Measurements from ENCODE around the gene NBPF1.
A peak's percentile ranks its signal among the peaks of the same experiment; 100 is the strongest.
"Not testable (repeated sequence)": the region's sequence is repeated elsewhere in the genome, so short reads cannot be mapped to it uniquely, and the experiment has no call there.

Gene NBPF1

DNA sequence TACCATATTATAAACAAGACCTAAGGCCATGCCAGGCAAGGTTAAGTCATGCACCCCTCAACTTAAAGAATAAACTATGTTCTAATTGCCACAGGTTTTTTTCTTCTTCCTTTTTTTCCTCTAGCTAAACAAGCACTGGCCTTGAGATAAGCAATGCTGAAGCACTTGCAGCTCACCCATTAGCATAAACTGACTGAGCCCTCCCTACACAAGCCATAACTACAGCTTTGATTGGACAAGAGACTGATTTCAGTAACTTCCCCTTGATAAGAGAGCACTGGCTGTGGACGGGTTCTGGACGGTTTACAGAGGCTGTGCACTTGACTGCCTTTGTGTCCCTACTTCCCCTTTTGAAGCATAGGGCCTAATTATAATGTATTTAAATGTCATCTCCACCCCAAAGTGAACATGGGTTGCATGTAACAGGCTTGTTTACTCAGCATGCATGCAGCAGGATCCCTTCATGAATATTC is 72.9 kb downstream of the NBPF1 start:
- DNase-seq = peak; percentile 95

DNA sequence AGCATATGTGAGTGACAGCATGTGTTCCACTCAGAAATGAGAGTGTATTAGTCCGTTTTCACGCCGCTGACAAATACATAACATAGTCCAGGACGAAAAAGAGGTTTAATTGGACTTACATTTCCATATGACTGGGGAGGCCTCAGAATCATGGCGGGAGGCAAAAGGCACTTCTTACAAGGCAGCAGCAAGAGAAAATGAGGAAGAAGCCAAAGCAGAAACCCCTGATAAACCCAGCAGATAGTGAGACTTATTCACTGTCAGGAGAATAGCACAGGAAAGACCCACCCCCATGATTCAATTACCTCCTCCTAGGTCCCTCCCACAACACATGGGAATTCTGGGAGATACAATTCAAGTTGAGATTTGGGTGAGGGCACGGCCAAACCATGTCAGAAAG is 75.8 kb downstream of the NBPF1 start:
- peak; percentile 76 for DNase-seq

DNA sequence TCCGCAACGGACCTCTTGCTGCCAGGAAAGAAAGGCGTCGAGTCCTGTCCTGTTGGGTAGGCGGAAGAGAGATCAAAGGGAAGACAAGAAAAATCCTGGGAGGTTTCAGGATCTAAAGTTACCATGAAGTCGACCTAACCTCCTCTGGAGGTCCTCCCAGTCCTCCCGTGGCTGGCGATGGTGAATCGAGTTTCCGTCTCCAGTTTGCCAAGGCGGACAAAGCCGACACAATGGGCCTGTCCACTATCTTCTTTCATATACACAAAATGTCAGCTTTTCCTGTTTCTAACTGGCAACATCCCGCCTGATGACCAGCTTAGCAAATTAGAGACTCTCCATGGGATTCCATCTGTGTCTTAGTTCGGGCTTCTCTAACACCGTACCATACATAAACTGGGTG is 76.6 kb downstream of the NBPF1 start:
- DNase-seq = not testable (repeated sequence)

DNA sequence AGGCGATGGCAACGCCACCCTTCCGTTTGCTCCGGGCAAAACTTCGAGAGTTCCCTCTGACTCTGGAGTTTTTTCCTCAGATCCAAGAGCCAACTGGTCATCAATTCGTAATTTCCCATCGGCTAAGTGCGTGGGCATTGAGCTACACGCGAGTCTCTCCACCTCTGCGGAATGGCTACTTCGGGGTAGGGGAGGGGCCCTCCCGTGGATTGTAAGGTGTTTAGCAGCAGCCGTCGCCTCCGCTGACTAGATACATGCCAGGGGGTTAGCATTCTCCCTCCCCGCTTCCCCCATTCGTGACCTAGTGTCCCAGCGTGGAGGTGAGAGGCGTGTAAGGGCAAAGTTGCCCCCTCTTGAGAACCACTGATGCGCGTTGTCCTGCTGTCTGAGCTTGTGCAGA is 77.5 kb downstream of the NBPF1 start:
- not testable (repeated sequence) for DNase-seq

DNA sequence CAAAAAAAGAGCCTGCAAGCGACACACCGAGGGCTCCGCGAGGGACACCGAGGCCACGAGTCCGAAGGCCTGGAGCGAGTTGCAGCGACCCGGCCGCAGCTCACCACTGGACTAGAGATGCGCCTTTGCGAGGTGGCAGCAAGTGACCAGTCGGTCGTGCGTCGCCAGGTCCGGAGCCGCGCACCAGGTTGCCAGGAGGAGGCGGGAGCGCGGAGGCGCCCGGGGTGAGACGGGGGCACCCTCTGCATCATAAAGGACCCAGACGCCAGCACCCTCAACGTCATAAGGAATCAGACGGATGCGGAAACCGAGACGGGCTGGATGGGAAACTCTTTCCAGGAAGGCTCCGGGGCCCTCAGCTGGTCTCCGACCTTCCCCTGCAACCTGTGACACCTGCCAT is 77.9 kb downstream of the NBPF1 start:
- DNase-seq = not testable (repeated sequence)

DNA sequence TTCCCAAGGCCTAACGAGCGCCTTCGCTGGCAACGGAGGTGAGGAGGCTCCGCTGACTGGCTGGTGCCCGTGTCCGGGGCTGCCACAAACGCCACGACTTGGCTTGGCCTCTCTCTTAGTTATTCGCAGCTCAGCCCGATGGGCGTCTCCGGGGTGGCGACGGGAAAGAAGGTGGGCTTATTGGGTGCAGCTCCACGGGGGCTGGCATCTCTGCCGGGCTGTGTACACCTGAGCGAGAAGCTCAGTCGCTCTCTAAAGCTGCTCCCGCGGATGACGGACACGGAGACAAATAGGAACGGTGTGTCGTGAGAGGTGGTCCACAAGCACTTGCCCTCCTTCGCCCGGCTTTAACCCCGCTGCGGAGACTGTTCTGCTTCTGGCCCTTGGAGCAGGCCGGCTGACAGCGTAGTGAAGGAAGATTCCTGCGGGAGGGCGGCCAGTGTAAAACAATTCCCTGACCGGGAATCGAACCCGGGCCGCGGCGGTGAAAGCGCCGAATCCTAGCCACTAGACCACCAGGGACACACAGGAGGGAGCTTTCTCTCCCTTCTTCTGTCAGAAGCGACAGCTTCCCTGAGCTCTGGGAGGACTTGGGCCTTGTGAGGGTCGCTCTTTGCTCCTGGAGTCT is 78.4 kb downstream of the NBPF1 start:
- DNase-seq = not testable (repeated sequence)

DNA sequence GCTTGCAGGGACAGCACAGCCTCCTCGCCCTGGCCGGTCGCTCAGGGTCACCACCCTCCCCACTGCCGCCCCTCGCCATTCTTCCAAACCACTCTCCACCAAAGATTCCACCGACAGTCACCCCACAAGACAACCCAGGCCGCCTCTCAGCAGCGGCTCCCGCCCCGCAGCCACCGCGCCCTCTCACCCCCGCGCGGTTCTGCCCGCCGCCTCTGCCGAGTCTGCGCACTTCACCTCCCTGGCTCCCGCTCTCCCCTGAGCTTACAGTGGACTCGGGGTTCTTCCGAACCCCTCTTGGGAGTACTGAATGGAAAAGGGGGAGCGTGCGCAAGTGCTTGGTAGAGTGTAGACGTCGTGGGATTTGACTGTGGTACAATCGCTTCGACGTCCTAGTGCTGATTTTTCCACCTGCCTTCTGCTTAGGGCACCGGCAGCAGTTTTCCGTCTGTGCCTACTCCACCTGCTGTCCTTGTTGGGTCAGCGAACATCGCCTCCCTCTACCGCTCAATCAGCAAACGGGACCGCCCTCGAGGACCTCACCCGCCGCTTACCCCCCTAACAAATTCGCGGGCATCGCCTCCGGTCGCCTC is 79.0 kb downstream of the NBPF1 start:
- not testable (repeated sequence) for DNase-seq

DNA sequence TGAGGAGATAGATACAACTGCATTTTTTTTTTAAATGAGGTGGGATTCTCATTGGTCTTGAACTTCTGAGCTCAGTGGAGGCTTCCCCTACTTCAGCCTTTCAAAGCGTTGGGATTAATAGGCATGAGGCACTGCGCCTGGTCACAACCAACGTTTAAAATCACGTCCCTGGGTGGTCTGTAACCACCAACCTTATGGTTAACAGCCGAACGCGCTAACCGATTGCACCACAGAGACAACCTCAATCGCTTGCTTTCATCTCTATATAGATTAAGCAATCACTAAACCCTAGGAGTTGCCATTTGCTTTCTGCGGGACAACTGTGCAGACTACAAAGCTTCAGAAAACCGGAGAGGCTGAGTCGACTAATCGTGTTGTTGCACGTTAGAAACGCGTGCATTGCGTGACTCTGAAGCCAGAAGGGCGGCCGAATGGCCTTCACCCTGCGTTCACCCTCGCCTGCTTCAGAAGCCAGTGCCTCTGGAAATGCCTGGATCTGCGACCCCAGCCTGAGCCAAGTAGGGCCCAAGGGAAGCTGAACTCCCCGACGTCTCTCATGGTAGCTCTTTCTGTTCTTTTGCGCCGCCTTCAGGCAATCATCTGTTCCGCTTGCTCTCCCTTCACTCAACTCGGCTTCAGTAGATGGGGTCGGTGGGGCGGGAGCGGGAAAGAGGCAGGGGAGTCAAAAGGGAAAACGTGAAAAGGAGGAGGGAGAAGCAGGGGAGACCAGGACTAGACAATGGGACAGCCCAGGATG is 81.0 kb downstream of the NBPF1 start:
- not testable (repeated sequence) for DNase-seq

DNA sequence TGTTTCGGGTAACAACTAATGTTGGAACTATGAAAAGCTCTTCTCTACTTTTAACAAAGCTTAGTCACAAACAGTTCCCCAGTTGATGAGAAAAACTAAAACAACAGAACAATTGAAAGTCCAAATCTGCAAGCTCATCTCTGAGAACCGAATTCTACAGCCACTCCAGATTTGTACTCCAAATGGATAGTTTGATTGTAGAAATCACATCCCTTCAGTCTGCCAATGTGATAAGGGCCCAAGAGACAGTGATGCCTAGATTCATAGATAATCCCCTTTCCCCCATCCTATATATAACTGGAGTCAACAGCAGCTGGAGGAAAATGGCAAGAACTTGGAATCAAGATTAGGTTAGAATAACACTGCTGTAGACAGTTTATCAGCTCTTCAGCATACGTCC is 85.0 kb downstream of the NBPF1 start:
- DNase-seq = not testable (repeated sequence)

DNA sequence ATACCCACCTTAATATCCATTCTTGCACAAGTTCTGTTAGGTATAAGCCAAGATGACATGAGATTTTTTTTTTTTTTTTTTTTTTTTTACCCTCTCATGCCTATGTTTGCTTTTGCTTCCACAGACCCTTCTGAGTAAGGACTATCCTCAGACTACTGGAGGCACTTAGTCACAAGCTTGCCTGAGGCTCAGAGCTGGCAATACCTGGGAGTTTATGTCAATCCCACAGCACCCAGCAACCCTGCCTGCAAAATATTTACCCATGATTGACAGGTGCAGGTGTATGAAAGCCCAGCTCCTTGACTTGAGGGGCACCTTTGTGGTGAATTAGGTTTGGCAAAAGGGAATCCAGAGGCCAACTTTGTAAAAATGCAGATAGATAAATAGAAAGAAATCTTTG is 87.6 kb downstream of the NBPF1 start:
- not testable (repeated sequence) for DNase-seq

DNA sequence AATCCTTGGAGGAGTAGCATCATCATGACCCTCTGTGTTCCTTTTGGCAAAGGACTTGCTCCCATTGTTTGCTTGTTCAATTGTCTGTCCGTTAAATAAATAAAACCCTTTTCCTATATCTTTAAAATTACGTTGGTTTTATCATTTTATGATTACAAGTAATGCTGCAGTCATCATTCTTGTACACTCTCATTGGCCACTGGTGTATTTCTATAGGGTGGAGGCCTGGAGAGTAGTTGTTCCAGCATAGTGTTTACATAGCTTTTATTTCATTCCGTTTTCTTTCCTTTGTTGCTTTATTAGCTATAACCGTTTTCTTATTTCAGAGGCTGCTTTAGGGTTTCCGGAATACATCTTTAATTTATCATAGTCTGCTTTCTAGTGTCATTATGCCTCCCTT is 91.7 kb downstream of the NBPF1 start:
- DNase-seq = not testable (repeated sequence)

DNA sequence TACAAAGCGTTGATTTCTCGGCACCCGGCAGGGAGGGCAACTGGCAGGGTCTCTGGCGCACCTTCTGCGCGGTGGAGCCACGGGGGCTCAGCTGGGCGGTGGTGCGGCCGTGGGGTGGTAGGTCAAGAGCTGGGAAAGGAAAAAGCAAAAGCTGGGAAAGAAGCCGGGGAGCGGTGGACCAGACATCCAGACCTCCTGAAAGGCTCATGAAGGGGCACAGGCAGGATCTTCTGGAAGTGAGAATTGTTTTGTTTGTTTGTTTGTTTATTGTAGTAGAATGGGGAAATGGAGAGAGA is 92.1 kb downstream of the NBPF1 start:
- no peak for DNase-seq

DNA sequence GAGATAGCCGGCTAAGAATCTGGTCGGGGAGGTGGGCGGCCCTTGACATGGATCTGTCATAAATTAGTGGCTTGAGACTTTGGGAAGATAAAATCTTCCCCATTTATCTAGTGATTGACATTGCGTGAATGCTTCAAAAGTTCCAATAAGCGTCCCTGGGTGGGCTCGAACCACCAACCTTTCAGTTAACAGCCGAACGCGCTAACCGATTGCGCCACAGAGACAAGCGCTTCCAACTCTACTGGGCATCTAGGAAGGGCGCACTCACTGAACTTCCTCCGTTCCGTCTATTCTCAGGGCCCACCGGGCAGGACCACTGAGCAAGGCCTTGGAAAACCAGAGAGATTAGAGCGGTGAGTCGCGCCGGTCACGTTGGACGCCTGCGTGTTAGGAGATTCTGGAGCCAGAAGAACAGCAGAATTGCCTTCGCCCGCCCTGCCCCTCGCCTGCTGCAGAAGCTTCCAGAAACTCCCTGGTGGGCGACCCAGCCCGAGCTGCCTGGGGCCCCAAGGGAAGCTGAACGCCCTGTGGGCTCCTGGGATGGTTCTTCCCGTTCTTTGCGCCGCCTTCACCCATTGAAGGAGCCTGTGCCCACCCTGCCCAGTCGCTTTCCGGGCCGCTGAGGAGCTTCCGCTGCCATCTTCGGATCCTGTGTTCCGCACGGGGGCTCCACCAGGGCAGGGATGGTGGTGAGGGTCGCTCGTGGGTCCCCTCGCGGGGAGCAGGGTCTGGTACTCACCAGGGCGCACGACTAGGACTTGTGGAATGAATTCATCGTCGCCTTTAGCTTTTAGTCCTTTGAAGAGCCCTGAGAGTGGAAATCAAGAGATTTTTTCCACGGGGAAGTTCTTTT is 92.7 kb downstream of the NBPF1 start:
- DNase-seq = not testable (repeated sequence)

DNA sequence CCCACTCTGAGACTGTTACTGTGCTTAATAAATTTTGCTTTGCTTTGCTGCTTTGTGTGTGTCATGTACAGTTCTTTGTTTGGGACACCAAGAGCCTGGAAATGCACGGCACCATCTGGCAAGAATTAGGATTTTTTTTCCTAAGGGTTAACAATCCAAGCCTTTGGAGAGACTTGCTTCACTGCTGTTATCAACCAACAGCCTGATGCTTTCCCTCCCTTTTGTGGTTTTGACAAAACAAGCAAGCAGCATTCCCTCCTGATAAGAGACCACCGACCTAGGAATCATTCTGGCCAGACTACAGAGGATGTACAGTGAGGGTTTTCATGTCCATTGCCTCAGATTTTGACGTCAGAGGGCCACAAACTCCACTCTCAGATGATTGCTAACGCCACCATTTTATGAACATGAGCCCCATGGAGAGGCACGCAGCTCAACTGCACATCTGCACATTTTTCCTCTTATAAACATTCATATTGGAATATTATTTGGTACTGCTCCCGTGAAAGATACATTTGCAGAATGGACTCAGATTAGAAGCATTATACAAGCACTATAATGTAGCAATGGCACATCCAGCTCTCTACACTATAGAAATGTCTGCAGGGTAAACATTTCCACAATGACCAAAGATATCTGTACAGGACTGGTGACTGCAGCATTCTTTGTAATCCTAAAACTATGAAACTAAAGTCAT is 94.0 kb downstream of the NBPF1 start:
- DNase-seq = peak; percentile 86

DNA sequence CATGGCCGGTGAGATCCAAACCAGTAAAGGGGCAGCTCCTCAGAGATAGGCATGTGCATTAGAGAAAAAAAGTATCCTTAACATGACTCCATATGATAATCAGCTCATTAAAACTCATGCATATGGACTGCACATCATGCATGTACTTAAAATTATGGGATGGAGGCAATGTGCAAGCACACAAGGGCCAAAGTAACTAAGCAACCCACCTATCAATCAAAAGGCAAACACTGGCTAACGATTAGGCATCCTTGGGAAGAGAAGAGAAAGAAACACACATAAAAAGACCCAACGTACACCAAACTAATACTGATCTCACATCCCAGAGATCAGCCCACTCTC is 94.5 kb downstream of the NBPF1 start:
- DNase-seq = not testable (repeated sequence)

DNA sequence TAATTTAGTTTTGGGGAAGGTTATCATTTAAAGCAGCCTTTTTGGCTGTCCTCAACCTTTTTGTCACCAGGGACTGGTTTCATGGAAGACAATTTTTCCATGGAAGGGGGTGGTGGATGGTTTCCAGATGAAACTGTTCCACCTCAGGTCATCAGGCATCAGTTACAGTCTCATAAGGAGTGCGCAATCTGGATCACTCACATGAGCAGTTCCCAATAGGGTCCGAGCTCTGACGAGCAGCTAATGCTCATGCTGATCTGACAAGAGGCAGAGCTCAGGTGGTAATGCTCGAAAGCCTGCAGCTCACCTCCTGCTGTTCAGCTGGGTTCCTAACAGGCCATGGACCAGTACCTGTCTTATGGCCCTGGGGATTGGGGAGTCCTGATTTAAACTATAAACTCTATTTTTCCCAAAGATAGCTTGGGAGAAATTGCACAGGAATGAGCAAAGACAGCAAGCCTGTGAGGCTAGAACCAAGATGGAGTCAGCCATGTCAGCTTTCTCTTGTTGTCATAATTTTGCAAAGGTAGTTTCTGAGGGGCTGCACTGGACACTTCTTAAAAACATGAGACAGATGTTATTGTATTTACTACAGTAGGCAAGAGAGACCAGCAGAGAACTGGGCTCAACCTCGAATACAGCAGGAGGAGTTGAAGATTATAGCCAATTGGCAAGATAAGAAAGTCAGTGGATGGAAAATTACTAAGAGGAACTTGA is 96.5 kb downstream of the NBPF1 start:
- peak; percentile 76 for DNase-seq

DNA sequence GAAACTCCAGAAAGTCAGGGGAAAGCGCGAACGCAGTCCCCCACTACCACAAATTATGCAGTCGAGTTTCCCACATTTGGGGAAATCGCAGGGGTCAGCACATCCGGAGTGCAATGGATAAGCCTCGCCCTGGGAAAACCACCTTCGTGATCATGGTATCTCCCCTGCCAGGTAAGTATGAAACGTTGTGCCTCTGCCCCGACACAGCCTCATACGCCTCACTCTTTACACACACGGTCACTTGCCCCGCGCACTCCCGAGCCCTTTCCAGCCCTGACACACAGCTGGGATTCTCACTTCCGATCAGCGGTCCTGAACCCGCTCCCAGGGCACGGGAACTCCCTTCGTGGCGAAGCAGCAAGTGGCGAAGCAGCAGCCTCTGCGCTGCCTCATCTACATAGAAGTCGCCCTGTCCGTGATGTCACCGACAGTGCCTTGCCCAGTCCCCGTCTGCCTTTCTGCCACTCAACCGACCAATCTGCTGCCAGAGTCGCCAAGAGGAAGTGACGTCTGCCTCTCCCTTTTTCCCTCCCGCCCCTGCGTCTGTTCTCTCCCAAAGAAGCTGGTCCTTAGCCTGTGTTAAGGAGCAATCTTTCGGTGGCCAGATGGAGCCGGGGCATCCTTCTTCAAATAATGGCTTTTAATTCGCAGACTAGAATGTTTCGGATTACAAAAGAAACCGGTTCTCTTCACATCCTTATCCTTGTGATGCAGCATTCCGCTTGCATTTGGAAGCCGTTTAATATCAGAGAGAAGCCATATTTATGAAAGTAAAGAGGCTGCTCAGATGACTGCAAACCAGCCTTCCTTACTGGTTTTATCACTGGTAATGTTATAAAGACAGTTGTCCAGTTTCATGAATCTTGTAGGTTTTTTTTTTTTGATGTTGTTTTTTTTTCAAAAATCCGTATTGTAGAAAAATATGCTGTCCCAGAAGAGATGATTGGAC is 99.0 kb downstream of the NBPF1 start, which contains the start of gene RNU1-1:
RNU1-1 (minus strand) TSS at position 179 of the 949 bp plus-strand sequence.
- peak; percentile 88 for DNase-seq

DNA sequence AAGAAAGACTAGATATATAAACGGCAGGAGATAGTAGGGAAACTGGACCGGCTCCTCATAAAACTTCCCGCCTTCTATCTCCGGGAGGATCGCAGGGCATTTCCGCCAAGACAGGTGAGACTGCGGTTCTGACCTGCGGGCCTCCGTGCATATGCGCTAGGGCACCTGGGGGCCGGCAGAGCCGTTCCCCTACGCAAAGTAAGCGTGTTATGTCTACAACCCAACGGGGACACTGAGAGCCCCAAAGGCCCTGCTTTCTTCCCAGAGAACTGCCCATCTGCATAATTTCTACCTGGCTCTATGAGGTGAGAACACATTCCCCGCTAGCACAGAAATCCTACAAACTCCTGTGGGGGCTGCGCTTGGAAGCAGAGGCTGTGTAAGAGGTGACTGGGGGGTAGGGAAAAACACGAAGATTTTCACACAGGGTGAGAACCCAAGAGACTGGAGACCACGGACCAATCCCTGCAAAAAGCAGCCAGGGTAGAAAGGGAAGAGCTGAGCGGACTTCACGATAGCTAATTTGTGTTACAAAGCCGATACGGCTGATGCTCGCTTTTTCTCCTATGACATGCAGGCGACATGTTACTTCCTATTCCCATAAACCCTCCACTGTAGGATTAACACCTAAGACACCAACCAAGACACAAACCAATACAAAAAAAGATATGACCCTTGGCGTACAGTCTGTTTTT is 99.8 kb downstream of the NBPF1 start:
- peak; percentile 96 for DNase-seq

DNA sequence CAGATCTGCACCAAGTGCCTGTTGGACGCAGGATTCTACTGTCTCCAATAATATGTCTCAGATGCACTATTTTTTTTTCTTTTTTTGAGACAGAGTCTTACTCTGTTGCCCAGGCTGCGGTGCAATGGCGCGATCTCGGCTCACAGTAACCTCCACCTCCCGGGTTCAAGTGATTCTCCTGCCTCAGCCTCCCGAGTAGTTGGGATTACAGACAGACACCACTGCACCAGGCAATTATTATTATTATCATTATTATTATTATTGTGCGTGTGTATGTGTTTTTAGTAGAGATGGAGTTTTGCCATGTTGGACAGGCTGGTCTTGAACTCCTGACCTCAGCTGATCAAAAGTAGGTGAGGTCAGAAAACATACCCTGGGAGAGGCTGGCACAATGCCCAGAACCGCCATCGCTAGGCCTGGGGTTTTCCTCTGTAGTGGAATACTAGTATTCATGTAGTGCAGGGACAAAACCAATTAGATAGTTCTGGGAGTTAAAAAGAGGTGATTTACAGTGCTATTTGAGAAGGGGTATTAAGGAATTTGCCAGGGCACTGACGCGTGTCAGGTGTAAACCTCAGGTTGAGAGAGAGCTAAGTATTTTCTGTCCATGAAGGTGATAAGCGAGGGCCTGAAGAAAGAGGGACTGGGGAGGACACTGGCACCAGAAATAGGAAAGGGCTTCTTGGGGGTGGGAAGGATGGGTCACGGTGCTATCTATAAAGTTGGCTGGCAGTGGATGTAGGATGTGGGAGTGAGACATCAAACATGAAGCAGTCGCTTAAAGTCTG is 100.5 kb downstream of the NBPF1 start:
- DNase-seq = peak; percentile 33
